HepG2 (cell line): ENCODE results near the gene APBB3. TPM values are rescaled to one million over a fixed set of nuclear protein-coding genes. Genes with fewer than 3 reads are reported as not detected.

Experiments
- ATAD3A ChIP-seq: sonication (generic); formaldehyde crosslinking; IDR thresholded peaks from 2 replicates; pipeline ENCODE4 v1.4.0; 2020; ENCODE audit warnings: missing genetic modification reagents
- ZSCAN22 ChIP-seq: sonication (generic); formaldehyde crosslinking; IDR thresholded peaks from 2 replicates; pipeline ENCODE4 v1.4.0; 2020; ENCODE audit warnings: mild to moderate bottlenecking, missing genetic modification reagents
- polyA plus RNA-seq, 8 experiments: library from polyadenylated mRNA; depleted of rRNA in 3 of 8; stranded (reverse) in 7 of 8; unstranded in 1 of 8; fragments of >200 nt; fragmentation: Illumina TruSeq in 4 of 8; extraction: Trizol in 4 of 8; gene quantifications; 2 replicates each; pipeline versions ENCODE4 v1.2.1 to v1.2.3, GENCODE V29; 2011 to 2016; ENCODE audit warnings: low read depth in 4 of 8, missing spikeins in 1 of 8, mixed read lengths in 1 of 8; ENCODE audit not compliant: insufficient read depth in 1 of 8
- total RNA-seq, 5 experiments: library from RNA; depleted of rRNA; stranded (reverse); fragments of >200 nt; fragmentation: Illumina TruSeq; extraction: Trizol; gene quantifications; 2 replicates each; pipeline ENCODE4 v1.2.3, GENCODE V29; 2016; ENCODE audit warnings: low read depth in 1 of 5
- TF ChIP-seq, protein P1 (sequence below): sonication (generic); formaldehyde crosslinking; IDR thresholded peaks from 2 replicates; pipeline ENCODE4 v1.4.0; 2020; ENCODE audit warnings: mild to moderate bottlenecking, missing genetic modification reagents
- TF ChIP-seq, protein P2 (sequence below): sonication (generic); formaldehyde crosslinking; IDR thresholded peaks from 2 replicates; pipeline ENCODE4 v1.5.1; 2020; ENCODE audit warnings: missing genetic modification reagents, mild to moderate bottlenecking, borderline replicate concordance

Gene APBB3
- total and polyA plus RNA-seq, 2 of the 13 experiments (the other 11 are each of a cell fraction or from before 2014, with no cell fraction given) = 0.38 to 0.78 TPM

DNA sequence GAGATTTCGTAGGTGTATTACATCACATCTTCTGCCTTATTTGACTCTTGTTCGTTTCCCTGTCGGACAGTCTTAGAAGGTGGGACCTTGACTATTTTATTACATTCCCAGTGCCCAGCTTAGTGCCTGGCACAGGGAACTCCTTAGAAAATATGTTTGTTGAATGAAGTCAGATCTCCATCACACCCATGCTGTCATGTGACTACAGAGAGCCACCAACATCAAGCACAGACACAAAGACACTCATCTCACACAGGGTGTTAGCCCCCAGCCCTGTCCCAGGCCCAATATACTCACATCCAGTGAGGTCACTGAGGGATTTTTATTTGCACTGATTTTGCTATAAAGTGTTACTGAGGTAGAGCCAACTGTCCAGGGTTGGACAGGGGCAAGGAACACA is 6.4 kb downstream of the APBB3 start (continued):
- TF ChIP-seq, protein P1, sequence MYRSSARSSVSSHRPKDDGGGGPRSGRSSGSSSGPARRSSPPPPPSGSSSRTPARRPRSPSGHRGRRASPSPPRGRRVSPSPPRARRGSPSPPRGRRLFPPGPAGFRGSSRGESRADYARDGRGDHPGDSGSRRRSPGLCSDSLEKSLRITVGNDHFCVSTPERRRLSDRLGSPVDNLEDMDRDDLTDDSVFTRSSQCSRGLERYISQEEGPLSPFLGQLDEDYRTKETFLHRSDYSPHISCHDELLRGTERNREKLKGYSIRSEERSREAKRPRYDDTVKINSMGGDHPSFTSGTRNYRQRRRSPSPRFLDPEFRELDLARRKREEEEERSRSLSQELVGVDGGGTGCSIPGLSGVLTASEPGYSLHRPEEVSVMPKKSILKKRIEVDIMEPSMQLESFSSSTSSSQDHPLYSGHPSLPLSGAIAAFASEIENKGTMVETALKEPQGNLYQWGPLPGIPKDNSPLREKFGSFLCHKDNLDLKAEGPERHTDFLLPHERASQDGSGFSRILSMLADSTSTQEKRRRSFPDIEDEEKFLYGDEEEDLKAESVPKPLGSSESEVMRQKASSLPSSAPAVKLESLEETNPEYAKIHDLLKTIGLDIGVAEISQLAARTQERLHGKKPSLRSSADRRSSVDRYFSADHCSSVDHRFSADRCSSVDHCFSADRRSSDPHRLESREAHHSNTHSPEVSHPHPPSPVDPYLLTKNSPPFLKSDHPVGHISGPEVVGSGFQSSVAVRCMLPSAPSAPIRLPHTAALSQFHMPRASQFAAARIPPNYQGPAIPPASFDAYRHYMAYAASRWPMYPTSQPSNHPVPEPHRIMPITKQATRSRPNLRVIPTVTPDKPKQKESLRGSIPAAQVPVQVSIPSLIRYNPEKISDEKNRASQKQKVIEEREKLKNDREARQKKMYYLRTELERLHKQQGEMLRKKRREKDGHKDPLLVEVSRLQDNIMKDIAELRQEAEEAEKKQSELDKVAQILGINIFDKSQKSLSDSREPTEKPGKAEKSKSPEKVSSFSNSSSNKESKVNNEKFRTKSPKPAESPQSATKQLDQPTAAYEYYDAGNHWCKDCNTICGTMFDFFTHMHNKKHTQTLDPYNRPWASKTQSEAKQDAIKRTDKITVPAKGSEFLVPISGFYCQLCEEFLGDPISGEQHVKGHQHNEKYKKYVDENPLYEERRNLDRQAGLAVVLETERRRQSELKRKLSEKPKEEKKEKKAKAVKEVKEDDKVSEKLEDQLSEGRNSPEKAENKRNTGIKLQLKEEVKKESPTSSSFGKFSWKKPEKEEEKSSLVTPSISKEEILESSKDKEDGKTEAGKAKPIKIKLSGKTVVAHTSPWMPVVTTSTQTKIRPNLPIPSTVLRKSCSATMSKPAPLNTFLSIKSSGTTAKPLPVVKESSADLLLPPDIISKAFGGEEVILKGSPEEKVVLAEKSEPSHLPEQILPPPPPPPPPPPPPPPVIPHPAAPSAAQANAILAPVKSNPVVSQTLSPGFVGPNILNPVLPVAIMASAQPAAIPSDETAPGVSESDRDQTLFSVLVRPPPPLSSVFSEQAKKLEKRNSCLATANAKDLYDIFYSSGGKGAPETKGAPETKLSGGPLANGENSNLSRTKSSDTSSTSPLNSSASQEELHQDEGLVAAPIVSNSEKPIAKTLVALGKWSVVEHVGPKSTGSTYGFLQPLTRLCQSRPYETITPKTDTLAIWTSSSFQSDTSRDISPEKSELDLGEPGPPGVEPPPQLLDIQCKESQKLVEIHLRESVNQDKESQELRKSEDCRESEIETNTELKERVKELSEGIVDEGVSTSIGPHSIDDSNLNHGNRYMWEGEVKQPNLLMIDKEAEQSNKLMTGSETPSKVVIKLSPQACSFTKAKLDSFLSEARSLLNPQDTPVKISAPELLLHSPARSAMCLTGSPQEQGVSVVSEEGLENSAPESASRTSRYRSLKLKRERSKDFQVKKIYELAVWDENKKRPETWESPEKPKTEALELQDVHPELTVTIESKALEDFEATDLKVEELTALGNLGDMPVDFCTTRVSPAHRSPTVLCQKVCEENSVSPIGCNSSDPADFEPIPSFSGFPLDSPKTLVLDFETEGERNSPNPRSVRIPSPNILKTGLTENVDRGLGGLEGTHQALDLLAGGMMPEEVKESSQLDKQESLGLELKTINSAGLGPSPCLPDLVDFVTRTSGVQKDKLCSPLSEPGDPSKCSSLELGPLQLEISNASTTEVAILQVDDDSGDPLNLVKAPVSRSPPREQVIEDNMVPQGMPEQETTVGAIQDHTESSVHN (CRISPR knock-in tag) = 0 out of 2 replicates have a peak, but pooled peaks have one; percentile 34
- TF ChIP-seq, protein P2, sequence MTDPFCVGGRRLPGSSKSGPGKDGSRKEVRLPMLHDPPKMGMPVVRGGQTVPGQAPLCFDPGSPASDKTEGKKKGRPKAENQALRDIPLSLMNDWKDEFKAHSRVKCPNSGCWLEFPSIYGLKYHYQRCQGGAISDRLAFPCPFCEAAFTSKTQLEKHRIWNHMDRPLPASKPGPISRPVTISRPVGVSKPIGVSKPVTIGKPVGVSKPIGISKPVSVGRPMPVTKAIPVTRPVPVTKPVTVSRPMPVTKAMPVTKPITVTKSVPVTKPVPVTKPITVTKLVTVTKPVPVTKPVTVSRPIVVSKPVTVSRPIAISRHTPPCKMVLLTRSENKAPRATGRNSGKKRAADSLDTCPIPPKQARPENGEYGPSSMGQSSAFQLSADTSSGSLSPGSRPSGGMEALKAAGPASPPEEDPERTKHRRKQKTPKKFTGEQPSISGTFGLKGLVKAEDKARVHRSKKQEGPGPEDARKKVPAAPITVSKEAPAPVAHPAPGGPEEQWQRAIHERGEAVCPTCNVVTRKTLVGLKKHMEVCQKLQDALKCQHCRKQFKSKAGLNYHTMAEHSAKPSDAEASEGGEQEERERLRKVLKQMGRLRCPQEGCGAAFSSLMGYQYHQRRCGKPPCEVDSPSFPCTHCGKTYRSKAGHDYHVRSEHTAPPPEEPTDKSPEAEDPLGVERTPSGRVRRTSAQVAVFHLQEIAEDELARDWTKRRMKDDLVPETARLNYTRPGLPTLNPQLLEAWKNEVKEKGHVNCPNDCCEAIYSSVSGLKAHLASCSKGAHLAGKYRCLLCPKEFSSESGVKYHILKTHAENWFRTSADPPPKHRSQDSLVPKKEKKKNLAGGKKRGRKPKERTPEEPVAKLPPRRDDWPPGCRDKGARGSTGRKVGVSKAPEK = no peak
- no peak for TF ChIP-seq ATAD3A (CRISPR knock-in tag)
- 0 out of 2 replicates have a peak, but pooled peaks have one; percentile 36 for TF ChIP-seq ZSCAN22 (CRISPR knock-in tag)
